K562 (cell line): Measurements from ENCODE around the gene COMMD9.
"Not testable (repeated sequence)": the region's sequence is repeated elsewhere in the genome, so short reads cannot be mapped to it uniquely, and the experiment has no call there.

Experiments used
- CTCF ChIP-seq, 3 experiments: IDR thresholded peaks in 2 of 3; conservative IDR thresholded peaks in 1 of 3; 2 replicates each; pipeline ENCODE4 v1.5.1; 2011 to 2012; ENCODE audit warnings: low read length in 3 of 3, mild to moderate bottlenecking in 3 of 3, control low read depth in 2 of 3, improper control_type of control experiment in 1 of 3, inconsistent platforms in 1 of 3, low read depth in 1 of 3, mixed read lengths in 1 of 3, moderate library complexity in 1 of 3; ENCODE audit not compliant: insufficient read depth in 2 of 3
- CUX1 ChIP-seq: fragments of 200-800 bp; sonication (Bioruptor generic); IDR thresholded peaks from 2 replicates; pipeline ENCODE4 v1.6.1; 2016; ENCODE audit warnings: missing genetic modification characterization, missing compliant biosample characterization
- THRAP3 ChIP-seq: fragments of 450-650 bp; IDR thresholded peaks from 2 replicates; pipeline ENCODE4 v1.6.1; 2016; ENCODE audit warnings: mild to moderate bottlenecking, inconsistent platforms, borderline replicate concordance
- USF1 ChIP-seq: sonication (generic); formaldehyde crosslinking; IDR thresholded peaks from 2 replicates; pipeline ENCODE4 v1.9.0; 2022; ENCODE audit warnings: mild to moderate bottlenecking, missing genetic modification reagents
- ZNF224 ChIP-seq: sonication (generic); formaldehyde crosslinking; IDR thresholded peaks from 2 replicates; pipeline ENCODE4 v1.8.0; 2022; ENCODE audit warnings: mild to moderate bottlenecking, missing genetic modification reagents
- ZNF280A ChIP-seq: fragments of 450-650 bp; IDR thresholded peaks from 2 replicates; pipeline ENCODE4 v1.6.1; 2018; ENCODE audit warnings: mild to moderate bottlenecking, low read depth; ENCODE audit not compliant: partially characterized antibody
- ZNF445 ChIP-seq: fragments of 250-450 bp; sonication (Bioruptor Pico); IDR thresholded peaks from 2 replicates; pipeline ENCODE4 v1.4.0; 2020; ENCODE audit warnings: low read depth, mild to moderate bottlenecking, moderate library complexity
- ZNF512 ChIP-seq: IDR thresholded peaks from 2 replicates; pipeline ENCODE4 v1.6.1; 2016; ENCODE audit warnings: missing genetic modification characterization, missing compliant biosample characterization

GRCh38 chr11:36324956-36325355, 35.7 kb upstream of the COMMD9 start:
- TF ChIP-seq ZNF445 (CRISPR knock-in tag); ZNF512 (tag); ZNF224 (CRISPR knock-in tag); CUX1 (CRISPR knock-in tag); USF1 (CRISPR knock-in tag); THRAP3; CTCF (IDR thresholded peaks at IDR 0.05 in 2 of 3, conservative IDR thresholded peaks at IDR 0.05 in 1 of 3; ENCODE audit: insufficient read depth in 2 of 3, low read depth in 1 of 3, low read length in 3 of 3); ZNF280A: not testable (repeated sequence)
